Liver (tissue), 9 donors: ENCODE data around the gene ADIG. TPM values are rescaled to one million over a fixed set of nuclear protein-coding genes. Genes with fewer than 3 reads are reported as not detected.
"Not testable (repeated sequence)": the region's sequence is repeated elsewhere in the genome, so short reads cannot be mapped to it uniquely, and the experiment has no call there.

ENCODE experiments used
- DNase-seq: peaks from one replicate; pipeline ENCODE4 v3.0.0-alpha.2; 2017; ENCODE audit warnings: low spot score
- H3K27ac ChIP-seq, 2 donors: one replicate each; pipeline ENCODE4 v1.7.0; 2013; ENCODE audit warnings: inconsistent platforms in 2 of 2, low read length in 2 of 2, control low read depth in 1 of 2, low read depth in 1 of 2, mild to moderate bottlenecking in 1 of 2
- H3K27me3 ChIP-seq, 4 donors: one replicate each; pipeline versions ENCODE4 v1.6.1 to v1.7.0; 2013; ENCODE audit warnings: low read length in 3 of 4, inconsistent platforms in 1 of 4, mild to moderate bottlenecking in 1 of 4, moderate library complexity in 1 of 4; ENCODE audit not compliant: control insufficient read depth in 4 of 4, insufficient read depth in 4 of 4
- H3K36me3 ChIP-seq, 4 donors: one replicate each; pipeline versions ENCODE4 v1.6.1 to v1.7.0; 2013; ENCODE audit warnings: low read length in 3 of 4, mild to moderate bottlenecking in 3 of 4, low read depth in 1 of 4, moderate library complexity in 1 of 4; ENCODE audit not compliant: control insufficient read depth in 4 of 4, insufficient read depth in 3 of 4
- H3K4me1 ChIP-seq, 4 donors: one replicate each; pipeline versions ENCODE4 v1.6.1 to v1.7.0; 2013; ENCODE audit warnings: low read length in 3 of 4, mild to moderate bottlenecking in 3 of 4, moderate library complexity in 1 of 4; ENCODE audit not compliant: control insufficient read depth in 4 of 4, insufficient read depth in 4 of 4
- H3K4me3 ChIP-seq, 3 donors: one replicate each; pipeline versions ENCODE4 v1.6.1 to v1.7.0; 2013; ENCODE audit warnings: low read length in 3 of 3, control low read depth in 1 of 3, low read depth in 1 of 3, mild to moderate bottlenecking in 1 of 3
- H3K9ac ChIP-seq, 2 donors: one replicate each; pipeline ENCODE4 v1.7.0; 2013; ENCODE audit warnings: low read length in 2 of 2, mild to moderate bottlenecking in 2 of 2, moderate library complexity in 2 of 2, control low read depth in 1 of 2, low read depth in 1 of 2
- H3K9me3 ChIP-seq, 4 donors: one replicate each; pipeline versions ENCODE4 v1.6.1 to v1.7.0; 2013; ENCODE audit warnings: low read length in 3 of 4; ENCODE audit not compliant: control insufficient read depth in 4 of 4
- CTCF ChIP-seq: fragments of 150-350 bp; IDR thresholded peaks from 2 replicates; pipeline ENCODE4 v1.5.1; 2017; ENCODE audit warnings: improper control_type of control experiment, low read depth, low read length; ENCODE audit not compliant: missing input control
- EGR1 ChIP-seq, 2 donors: IDR thresholded peaks; 2 replicates each; pipeline ENCODE4 v1.6.1; 2016 to 2018; ENCODE audit warnings: antibody characterized with exemption in 2 of 2, low read depth in 2 of 2
- FOXA1 ChIP-seq: IDR thresholded peaks from 2 replicates; pipeline ENCODE4 v1.6.1; 2016; ENCODE audit warnings: antibody characterized with exemption
- FOXA2 ChIP-seq: IDR thresholded peaks from 2 replicates; pipeline ENCODE4 v1.6.1; 2016; ENCODE audit warnings: antibody characterized with exemption
- GABPA ChIP-seq, 2 donors: IDR thresholded peaks in 1 of 2; conservative IDR thresholded peaks in 1 of 2; 2 replicates each; pipeline ENCODE4 v1.6.1; 2016; ENCODE audit warnings: antibody characterized with exemption in 2 of 2, mild to moderate bottlenecking in 1 of 2, moderate library complexity in 1 of 2
- HNF4A ChIP-seq, 2 donors: conservative IDR thresholded peaks; 2 replicates each; pipeline ENCODE4 v1.6.1; 2016; ENCODE audit warnings: antibody characterized with exemption in 2 of 2, mild to moderate bottlenecking in 2 of 2
- HNF4G ChIP-seq: IDR thresholded peaks from 2 replicates; pipeline ENCODE4 v1.6.1; 2016; ENCODE audit warnings: antibody characterized with exemption
- JUND ChIP-seq, 2 donors: IDR thresholded peaks; 2 replicates each; pipeline ENCODE4 v1.6.1; 2016; ENCODE audit warnings: antibody characterized with exemption in 2 of 2
- MAX ChIP-seq: IDR thresholded peaks from 2 replicates; pipeline ENCODE4 v1.6.1; 2016; ENCODE audit warnings: antibody characterized with exemption
- NR2F2 ChIP-seq: IDR thresholded peaks from 2 replicates; pipeline ENCODE4 v1.6.1; 2016; ENCODE audit warnings: antibody characterized with exemption
- RAD21 ChIP-seq, 2 donors: IDR thresholded peaks; 2 replicates each; pipeline ENCODE4 v1.6.1; 2016; ENCODE audit warnings: antibody characterized with exemption in 2 of 2, mild to moderate bottlenecking in 2 of 2
- REST ChIP-seq: IDR thresholded peaks from 2 replicates; pipeline ENCODE4 v1.6.1; 2016; ENCODE audit warnings: antibody characterized with exemption, mild to moderate bottlenecking
- RXRA ChIP-seq, 2 donors: IDR thresholded peaks; 2 replicates each; pipeline ENCODE4 v1.6.1; 2017 to 2018; ENCODE audit warnings: antibody characterized with exemption in 2 of 2, mild to moderate bottlenecking in 1 of 2
- SP1 ChIP-seq: IDR thresholded peaks from 2 replicates; pipeline ENCODE4 v1.6.1; 2018; ENCODE audit warnings: antibody characterized with exemption, mild to moderate bottlenecking
- TAF1 ChIP-seq: conservative IDR thresholded peaks from 2 replicates; pipeline ENCODE4 v1.6.1; 2016; ENCODE audit warnings: antibody characterized with exemption, mild to moderate bottlenecking
- YY1 ChIP-seq: IDR thresholded peaks from 2 replicates; pipeline ENCODE4 v1.6.1; 2016; ENCODE audit warnings: antibody characterized with exemption, mild to moderate bottlenecking
- ZBTB33 ChIP-seq: IDR thresholded peaks from 2 replicates; pipeline ENCODE4 v1.6.1; 2016; ENCODE audit warnings: antibody characterized with exemption
- WGBS: extraction: QIAGEN DNeasy Blood & Tissue Kit; methylation state at CpG from one replicate; pipeline ENCODE4 v1.1.7; 2013; 5-methylcytosine and 5-hydroxymethylcytosine counted together
- polyA plus RNA-seq, 2 donors: library from polyadenylated mRNA; stranded (reverse) in 1 of 2; unstranded in 1 of 2; fragments of 200-250 nt in 1 of 2; fragments of >200 nt in 1 of 2; fragmentation: Nextera tagmentation in 1 of 2; extraction: Ambion mirVana in 1 of 2; gene quantifications; one replicate each; pipeline versions ENCODE4 v1.2.1 to v1.2.3, GENCODE V29; 2013 to 2015
- total RNA-seq, 2 donors: library from RNA; depleted of rRNA; stranded (reverse); fragments of >200 nt; gene quantifications; one replicate each; pipeline ENCODE4 v1.2.3, GENCODE V29; 2014
- donor health status: healthy.
- donor health status: healthy.
- donor health status: healthy.
- donor health status: healthy.
- donor health status: healthy.

The ADIG gene
- total and polyA plus RNA-seq, 4 donors = not detected

GRCh38 chr20:38595886-38596285 is 14.9 kb downstream of the ADIG start:
- WGBS = 88% methylated on average over 15 of the region's 15 CpGs
- not testable (repeated sequence) for H3K9me3 ChIP-seq, DNase-seq

GRCh38 chr20:38599410-38599882 is 18.4 kb downstream of the ADIG start:
- Histone ChIP-seq H3K9me3 (no peaks in the 10 kb centered on the region), H3K27me3 (peaks cover 0 to 15% (median 1%) of the 10 kb centered on the region in 4 donors), H3K27ac (no peak overlapping the region), H3K9ac (no peak overlapping the region), H3K36me3 (no peaks in the 10 kb centered on the region), H3K4me1 (peaks cover 0 to 9% (median 4%) of the 10 kb centered on the region in 4 donors), H3K4me3 (no peak overlapping the region)
- WGBS = 31% methylated on average over 9 of the region's 9 CpGs
- TF ChIP-seq REST (no peak), FOXA2 (no peak)
- peak; percentile 79 for DNase-seq

More at GRCh38 chr20:38595886-38596285, 14.9 kb downstream of the ADIG start:
- H3K9ac ChIP-seq, H3K4me3 ChIP-seq, H3K36me3 ChIP-seq, H3K4me1 ChIP-seq, H3K27ac ChIP-seq, H3K27me3 ChIP-seq: not testable (repeated sequence)

GRCh38 chr20:38600057-38600456 is 19.1 kb downstream of the ADIG start:
- Histone ChIP-seq H3K9ac (no peak overlapping the region), H3K27me3 (peaks cover 0 to 15% (median 1%) of the 10 kb centered on the region in 4 donors), H3K4me3 (no peak overlapping the region), H3K27ac (no peak overlapping the region), H3K36me3 (no peaks in the 10 kb centered on the region), H3K4me1 (peaks cover 0 to 9% (median 4%) of the 10 kb centered on the region in 4 donors), H3K9me3 (no peaks in the 10 kb centered on the region)
- WGBS = 100% methylated on average over 1 of the region's 1 CpG
- no peak for DNase-seq
- TF ChIP-seq FOXA1 (no peak), RXRA (IDR thresholded peaks at IDR 0.05) (no peak), JUND (IDR thresholded peaks at IDR 0.05) (no peak), HNF4A (conservative IDR thresholded peaks at IDR 0.05) (no peak), HNF4G (no peak), SP1 (no peak), CTCF (no peak), ZBTB33 (no peak), GABPA (IDR thresholded peaks at IDR 0.05 in 1 of 2, conservative IDR thresholded peaks at IDR 0.05 in 1 of 2) (no peak), NR2F2 (no peak), RAD21 (IDR thresholded peaks at IDR 0.05) (no peak), YY1 (no peak), EGR1 (IDR thresholded peaks at IDR 0.05; ENCODE audit: low read depth in 2 of 2) (no peak), MAX (no peak), REST (no peak), FOXA2 (no peak), TAF1 (no peak)
